GM21423 (cell line): ENCODE data around the gene RAB11FIP4.

Source experiments
- ATAC-seq: cut with Tn5 transposase; IDR thresholded peaks from one replicate; pipeline ENCODE4 v1.9.1; 2021; ENCODE audit warnings: mild to moderate bottlenecking, moderate library complexity; ENCODE audit not compliant: unreplicated experiment

Gene RAB11FIP4

DNA sequence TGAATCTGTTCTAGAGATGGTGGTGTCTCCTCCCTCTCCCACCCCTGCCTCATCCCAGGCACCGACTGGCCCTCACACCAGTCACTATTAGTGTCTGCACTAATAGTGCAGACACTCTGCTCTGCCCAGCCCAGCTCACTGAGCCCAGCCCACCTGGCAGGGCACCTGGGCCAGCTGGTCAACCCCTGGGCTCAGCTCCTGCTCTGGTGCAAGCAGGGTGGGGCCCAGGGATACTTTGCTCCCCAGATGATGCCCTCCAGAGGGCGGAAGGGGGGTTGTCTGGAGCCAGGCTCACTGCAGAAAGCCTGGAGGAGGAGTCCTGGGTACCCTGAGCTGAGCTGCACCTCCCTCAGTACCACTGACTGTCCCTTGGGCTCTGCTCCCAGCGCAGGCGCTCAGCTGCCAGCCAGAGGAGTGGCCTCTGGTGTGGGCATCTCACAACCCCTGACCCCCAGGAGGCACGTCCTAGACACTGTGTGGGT lies 14.5 kb downstream of the RAB11FIP4 start:
- no peak for ATAC-seq

DNA sequence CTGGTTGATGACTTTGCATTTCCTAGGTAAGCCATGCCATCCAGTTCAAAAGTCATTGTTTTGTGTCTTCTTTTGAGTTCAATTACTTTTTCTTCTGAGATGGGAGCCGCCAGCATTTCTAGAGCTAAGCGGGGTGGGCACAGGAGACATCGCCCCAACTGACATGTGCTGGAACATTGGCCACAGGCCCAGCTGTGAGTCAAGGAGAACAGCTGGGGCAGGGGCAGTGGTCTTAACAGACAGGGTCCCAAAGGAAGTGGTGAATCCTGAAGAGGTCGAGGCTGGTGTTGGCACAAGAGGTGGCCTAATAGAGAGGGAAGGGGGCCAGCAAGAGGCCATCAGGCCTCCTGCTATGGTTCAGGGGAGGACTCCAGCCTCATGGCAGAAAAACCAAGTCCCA lies 17.1 kb downstream of the RAB11FIP4 start:
- no peak for ATAC-seq

- no peak for ATAC-seq
These were observed 20.3 kb downstream of the RAB11FIP4 start for GRCh38 chr17:31411707-31412285.

GRCh38 chr17:31412511-31412910 lies 21.0 kb downstream of the RAB11FIP4 start:
- no peak for ATAC-seq

DNA sequence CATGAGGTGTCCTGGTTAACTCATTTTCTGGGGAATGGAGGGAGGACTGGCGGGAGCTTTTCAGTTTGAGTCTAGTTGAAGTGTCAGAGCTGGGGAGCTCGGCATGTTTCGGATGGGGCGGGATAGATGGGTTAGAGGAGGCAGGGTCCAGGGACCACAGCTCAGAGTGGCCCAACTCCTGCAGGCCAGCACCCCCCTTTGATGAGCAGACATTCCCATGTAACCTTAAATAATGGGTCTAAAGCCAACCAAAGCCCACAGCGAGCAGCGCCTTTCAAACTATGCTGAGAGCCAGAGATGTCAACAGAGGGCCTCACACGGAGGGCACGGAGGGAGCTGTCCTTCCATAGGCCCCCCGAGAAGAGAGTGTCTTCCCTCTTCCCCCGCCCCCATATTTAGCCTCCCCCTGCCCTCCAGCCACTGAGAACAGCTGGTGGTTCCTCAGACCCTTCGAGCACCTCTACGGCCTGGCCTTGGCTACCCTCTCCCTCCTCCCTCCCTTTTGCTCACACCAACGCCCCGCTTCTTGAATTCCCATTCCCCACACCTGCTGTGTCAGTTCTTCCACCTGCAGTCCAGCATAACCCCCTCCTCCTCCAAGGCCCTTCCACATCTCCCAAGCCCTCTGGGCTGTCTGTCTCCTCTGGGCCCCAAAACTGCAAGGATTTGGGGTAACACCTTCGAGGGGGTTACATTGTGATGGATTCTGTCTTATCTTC lies 21.8 kb downstream of the RAB11FIP4 start:
- ATAC-seq: no peak

DNA sequence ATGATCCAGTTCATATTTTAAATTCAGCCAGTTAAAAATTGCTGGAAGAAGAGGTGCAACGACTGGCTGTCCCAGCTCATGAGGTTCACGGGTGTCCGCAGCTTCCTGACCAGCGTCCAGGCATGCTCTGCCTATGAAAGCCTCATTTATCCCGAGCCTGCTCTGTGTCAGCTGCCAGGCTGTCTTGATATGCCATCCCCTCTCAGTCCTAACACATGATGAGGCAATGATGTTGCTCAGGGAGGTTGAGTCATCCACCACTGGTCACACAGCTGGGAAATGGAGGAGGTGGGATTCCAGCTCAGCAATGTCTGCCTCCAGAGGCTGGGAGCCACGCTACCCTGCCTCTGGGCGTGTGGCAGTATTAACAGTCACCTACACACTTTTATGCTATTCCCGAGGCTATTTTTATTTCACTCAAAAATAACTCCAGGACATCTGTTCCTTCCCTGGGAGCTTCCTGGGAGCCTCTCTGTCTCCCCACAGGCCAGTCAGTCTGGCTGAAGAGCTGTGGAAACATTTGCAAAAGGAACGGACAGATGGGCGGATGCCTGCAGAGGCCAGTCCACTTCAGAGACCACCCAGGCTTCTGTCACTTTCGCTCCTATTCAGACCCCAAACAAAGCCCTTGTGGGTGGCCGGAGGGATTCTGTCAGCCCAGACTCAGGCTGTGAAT lies 22.5 kb downstream of the RAB11FIP4 start:
- ATAC-seq: no peak

DNA sequence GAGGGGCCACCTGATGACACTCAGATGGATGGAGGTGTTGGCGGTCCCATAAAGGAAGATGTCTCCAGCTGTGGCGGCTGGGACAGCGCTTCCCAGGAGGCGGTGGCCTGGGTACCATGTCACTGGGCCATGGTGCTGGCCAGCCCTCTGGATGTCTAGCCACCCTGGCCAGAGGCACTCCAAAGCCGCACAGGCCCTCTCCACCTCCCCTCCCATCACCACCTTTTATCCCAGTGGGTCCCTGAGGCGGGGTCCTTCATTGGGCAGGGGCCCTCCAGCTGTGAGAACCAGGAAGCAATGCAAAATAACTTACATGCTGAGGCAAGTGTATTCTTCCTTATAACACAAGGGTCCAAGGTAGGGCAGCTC lies 23.1 kb downstream of the RAB11FIP4 start:
- ATAC-seq: no peak

DNA sequence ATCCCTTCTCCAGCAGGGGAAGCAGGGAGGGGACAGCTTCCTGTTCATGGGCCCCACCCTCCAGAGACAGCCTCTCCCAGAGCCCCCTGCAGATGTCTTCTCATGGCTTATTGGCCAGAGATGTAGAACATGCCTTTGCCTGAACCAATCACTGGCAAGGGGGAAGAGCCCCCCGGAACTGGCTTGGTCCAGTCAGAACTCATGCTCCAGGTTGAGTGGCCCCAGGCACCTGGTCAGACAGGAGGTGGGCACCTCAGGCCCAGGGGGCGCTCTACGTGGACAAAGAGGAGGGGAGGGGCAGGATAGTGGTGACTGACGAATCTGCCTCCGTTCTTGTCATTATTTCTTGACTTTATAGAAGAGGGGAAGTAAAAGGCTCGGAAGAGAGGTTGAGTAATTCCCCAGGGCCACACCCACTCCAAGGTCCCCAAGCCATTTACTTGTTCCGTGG lies 23.6 kb downstream of the RAB11FIP4 start:
- ATAC-seq: no peak

DNA sequence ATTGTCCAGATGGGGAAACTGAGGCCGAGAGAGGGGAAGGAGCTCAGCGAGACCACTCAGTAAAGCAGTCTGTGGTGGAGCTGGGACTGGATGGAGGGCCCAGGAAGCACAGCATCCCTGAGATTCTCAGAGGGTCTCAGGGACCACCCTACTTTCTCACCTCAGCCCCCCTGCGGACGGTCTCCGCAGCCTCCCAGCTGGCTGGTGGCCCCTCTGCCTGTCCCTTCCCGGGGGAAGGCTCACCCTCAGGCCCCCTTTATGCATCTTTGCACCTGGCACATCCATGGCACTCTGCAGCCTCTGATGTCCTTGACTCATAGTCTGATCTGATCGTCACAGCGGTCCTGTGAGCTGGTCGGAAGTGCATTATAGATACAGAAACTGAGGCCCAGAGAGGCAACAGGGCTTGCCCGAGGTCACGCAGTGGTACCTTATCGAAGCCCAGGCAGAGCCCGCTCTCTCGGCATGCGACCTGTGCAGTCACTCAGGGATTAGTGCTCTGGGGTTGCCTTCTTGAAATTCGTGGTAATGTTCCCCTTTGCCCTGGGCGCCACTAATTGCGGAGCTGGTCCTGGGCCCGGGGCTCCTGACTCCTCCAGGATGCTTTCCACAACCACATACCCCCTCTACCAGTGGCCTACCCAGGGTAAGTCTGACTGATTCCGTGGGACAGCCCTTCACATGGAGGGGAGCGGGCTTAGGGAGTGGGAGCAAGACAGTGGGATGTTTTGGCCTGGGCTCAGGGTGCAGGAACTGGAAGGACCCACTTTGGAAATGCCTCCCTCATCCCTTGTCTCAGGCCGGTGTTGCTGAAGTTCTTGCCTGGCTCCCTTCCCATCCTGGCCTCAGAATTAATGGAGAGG lies 24.4 kb downstream of the RAB11FIP4 start:
- no peak for ATAC-seq

GRCh38 chr17:31416503-31416923 lies 25.0 kb downstream of the RAB11FIP4 start:
- ATAC-seq: no peak

- no peak for ATAC-seq
These were observed 25.7 kb downstream of the RAB11FIP4 start for GRCh38 chr17:31417051-31417792.

GRCh38 chr17:31418773-31419350 lies 27.4 kb downstream of the RAB11FIP4 start:
- ATAC-seq: no peak

GRCh38 chr17:31422443-31422842 lies 31.0 kb downstream of the RAB11FIP4 start:
- ATAC-seq: no peak

DNA sequence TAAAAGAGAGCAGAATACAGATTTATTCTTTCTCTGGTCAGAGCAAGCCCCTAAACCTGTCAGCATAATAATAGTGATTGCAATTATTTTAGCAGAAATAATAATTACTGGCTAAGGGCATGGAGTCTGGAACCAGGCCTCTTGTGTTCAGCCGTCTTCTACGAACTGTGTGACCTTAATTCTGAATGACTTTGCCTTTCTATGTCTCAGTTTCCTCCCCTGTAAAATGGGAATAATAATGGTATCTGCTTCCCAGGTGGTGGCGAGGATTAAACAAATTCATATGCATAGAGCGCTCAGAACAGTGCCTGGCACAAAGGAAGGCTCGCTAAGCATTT lies 33.4 kb downstream of the RAB11FIP4 start:
- no peak for ATAC-seq

GRCh38 chr17:31425282-31426040 lies 34.0 kb downstream of the RAB11FIP4 start:
- no peak for ATAC-seq

- ATAC-seq: no peak
These were observed 36.2 kb downstream of the RAB11FIP4 start for GRCh38 chr17:31427684-31428083.

GRCh38 chr17:31428111-31428510 lies 36.6 kb downstream of the RAB11FIP4 start:
- ATAC-seq: no peak

- no peak for ATAC-seq
These were observed 37.0 kb downstream of the RAB11FIP4 start for GRCh38 chr17:31428512-31428911.

DNA sequence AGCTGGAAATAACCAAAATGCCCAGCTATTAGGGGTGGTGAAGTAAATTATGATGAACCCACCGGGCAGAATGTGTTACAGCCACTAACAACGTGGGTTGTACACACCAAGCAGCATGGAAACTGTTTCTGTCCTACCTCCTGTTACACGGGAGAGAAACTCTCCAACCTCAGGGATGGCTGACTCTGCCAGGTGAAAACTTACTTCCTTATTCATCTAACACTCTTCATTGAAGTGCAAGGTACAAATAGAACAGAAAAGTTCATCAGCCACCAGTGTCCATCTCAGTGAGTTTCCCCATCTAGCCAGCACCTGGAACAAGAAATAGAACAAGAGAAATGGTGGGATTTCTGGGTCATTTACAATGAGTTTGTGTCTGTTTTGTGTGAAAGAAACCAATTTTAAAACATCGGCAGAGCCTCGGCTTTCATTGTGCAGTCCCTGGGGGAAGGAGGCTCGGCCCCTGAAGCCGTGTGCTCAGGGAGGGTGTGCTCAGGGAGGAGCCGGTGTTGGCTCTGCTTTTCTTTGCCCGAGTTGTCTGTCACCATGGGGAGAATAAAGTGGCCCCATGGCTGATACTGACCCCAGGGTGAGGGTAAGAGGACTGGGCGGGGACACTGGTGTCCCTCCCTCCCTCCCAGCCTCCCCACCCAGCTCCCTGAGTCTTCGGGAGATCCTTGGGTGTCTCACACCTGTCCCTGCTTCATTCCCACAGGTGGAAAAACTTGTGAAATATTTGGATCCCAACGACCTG lies 39.8 kb downstream of the RAB11FIP4 start:
- no peak for ATAC-seq
